Measurements from ENCODE around the gene TTC3.

The TTC3 gene

DNA sequence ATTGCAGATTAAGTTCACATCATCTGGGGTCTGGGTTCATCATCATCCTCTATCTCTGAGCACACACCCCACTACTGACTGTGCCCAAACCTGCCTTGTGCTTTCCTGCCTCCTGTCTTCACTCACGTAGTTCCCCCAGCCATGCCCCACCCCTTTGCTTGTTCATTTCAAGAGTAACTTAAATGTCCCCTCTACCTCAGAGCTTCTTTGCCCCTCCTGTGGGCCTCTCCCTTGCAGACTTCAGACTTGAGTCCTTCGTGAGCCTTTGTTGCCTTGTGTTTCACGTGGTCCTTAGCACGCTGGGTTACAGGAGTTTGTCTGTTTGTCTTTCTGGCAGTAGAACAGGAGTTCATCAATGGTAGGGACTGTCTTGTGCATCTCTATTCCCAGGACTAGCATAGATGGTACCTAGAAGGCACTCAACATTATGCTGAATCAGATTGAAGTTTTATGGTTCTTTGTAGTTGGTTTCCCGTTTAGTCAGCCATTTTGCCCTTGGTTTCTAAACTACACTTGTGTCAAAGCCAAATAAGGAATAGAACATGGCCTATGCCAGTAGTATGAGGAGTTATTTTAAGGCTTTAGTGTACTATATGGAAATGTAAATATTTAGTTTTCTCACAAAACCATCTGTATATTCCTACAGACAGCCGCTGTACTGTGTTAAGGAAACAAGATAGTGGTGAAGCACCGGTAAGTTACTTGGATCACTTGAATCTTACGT is 86.2 kb downstream of the TTC3 start:
- no peak for DNase-seq

DNA sequence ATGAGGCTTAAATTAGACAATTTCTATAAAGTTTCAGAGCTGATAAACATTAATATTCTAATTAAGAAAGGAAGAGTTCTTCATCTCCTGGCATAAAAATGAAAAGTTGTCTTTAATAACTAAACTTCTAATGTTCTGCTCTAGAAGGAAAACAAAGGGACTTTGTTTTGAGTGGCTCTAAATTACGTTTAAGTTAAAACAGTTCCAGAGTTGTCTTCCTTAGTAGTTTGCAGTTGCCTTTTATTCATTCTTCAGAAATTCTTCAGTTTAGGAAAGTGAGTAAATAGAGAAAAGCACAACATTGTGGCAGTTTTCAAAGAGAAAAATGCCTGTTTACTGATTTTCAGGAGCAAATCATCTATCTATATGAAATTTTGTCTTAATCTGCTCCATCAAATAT is 86.9 kb downstream of the TTC3 start:
- DNase-seq, result no peak

DNA sequence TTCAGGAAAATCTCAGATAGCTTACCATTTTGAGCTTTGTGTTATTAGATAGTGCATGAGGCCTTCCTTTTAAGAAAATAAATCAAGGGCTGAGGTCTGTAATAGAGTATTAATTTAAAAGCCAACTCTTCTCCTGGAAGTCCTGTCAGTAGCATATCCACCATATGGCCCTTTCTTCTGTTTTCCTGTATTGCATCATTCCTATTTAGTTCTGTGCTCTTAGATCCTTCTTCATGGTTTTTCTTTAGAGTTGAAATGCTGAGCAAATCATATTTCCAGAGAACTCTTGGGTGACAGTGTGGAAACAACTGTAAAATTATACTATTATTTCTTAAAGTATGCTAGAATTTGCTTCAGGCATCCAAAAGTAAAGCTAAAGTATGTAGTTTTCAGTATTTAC is 91.7 kb downstream of the TTC3 start:
- no peak for DNase-seq

DNA sequence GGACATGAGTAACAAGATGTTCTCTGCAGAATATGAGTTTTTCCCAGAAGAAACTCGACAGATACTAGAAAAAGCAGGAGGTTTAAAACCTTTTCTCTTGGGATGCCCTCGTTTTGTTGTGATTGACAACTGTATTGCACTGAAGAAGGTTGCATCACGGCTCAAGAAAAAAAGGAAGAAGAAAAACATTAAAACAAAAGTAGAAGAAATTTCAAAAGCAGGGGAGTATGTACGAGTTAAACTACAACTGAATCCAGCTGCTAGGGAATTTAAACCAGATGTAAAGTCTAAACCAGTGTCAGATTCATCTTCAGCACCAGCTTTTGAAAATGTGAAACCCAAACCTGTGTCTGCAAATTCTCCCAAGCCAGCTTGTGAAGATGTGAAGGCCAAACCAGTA is 92.5 kb downstream of the TTC3 start:
- DNase-seq, result no peak

DNA sequence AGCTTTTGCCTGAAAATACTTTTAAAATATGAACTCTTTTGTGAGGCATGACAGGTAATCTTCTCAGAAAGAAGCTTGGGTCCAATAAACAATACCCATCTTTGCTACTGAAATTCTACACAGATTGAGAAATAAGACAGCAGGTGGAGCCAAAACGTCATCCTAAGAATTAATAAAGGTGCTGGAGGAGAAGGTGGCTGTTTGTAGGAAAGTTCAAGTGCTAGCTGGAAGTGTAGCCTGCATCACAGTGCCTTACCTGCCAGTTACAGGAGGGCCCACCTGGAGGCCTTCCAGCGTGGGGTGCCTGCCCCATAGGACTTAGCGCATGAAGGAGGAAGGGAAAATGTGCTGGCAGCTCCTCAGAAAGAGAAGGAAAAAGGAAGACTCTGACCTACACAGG is 93.7 kb downstream of the TTC3 start:
- DNase-seq, result no peak

DNA sequence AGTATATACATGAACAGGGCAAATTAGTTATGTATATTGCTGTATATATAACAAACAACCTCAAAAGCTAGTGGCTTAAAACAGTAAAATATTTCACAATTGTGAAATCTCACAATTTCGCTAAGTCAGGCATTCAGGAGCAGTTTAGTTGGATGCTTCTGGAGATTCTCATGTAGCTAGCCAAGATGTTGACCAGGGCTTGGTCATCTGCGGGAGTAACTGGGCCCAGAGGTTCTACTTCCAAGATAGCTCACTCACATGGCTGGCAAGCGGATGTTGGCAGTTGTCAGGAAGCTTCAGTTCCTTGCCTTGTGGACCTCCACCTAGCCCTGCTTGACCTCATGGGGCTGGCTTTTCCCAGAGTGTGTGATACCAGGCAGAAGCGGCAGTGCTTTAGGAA is 95.6 kb downstream of the TTC3 start:
- DNase-seq, result no peak

DNA sequence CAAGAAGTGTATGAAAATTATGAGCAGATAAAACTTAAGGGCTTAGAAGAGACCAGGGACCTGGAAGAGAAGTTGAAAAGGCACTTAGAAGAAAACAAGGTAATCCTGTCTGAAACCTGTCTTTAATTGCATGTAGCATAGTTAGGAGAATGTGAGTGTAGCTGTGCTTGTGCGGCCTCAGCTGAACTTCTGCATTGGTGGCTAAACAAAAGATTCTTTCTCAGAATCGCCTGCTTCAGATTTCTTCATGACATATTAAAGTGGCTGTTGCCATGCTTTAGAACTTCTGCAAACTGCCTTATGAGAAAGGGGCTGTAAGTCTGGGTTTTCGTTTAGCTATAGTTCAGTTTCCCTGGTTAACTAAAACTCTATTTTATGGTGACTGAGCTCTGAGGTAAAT is 99.6 kb downstream of the TTC3 start:
- DNase-seq, result no peak

DNA sequence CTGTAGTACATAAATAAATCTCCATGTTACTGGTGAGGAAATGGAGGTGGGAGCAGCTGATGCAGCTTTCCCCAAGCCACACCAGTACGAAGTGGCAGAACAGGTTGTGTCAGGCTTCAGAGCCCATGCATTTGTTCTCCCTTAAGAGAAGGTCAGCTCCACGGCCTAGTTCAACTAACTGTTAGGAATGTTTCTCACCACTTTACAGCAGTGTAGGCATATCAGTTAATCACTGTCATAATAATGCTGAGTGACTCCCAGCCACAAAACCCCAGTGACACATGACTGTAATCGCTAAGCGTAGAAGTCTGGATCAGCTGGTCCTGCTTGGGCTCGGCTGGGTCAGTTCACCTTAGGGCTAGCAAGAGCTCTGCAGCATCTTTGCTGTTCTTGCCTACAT is 103.7 kb downstream of the TTC3 start:
- DNase-seq, result no peak

DNA sequence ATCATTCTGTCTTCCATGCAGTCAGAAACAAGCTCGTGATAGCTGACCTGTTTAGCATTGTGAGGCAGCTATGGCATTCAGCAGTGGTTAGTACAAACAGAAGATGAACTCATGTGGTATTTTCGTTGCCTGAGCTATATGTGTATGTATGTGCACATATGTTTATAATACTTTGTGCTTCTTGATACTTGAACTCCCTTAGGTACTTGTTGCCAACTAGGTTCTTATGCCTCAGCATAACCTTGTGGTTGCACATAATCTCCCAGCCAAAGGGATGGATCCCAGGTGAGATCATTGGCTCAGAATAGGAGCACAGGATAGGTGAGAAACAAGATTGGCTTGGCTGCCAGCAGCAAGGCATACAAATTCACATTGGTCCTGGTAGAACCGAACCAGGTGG is 108.0 kb downstream of the TTC3 start:
- no peak for DNase-seq

DNA sequence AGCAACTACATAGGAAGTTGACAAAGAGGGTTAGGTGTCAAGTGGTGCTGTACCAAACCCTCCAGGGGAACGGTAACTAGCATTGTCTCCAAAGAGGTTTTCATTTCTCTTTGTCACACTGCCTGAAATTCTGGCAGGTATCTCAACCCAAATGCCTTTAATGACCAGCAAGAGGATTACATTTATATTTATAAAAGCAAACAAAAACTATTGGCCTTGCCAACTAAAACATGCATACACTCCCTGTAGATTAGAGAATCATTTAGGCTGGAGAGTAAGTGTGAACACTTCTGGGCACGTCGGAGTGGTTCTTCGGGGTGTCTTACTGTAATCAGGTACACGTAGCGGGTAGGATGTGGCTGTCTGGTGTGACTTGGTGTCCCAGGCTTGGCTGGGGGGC is 109.2 kb downstream of the TTC3 start:
- DNase-seq, result no peak

DNA sequence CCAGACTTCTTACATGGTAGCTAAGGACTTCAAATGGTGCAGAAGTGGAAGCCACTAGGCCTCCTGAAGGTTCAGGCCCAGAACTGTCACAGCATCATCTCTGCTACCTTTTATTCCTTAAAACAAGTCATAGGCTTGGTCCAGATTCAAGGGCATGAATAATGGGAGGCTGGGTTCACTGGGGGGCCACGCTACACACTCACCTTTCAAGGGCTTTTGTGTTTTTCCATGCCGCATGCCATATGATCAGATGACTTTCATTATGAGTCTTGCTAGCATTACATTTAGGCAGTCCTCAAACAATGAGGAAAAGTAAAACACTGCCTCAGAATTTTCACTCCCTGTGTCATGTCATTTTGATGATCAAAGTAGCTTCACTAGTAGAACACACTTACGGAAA is 110.7 kb downstream of the TTC3 start:
- no peak for DNase-seq

DNA sequence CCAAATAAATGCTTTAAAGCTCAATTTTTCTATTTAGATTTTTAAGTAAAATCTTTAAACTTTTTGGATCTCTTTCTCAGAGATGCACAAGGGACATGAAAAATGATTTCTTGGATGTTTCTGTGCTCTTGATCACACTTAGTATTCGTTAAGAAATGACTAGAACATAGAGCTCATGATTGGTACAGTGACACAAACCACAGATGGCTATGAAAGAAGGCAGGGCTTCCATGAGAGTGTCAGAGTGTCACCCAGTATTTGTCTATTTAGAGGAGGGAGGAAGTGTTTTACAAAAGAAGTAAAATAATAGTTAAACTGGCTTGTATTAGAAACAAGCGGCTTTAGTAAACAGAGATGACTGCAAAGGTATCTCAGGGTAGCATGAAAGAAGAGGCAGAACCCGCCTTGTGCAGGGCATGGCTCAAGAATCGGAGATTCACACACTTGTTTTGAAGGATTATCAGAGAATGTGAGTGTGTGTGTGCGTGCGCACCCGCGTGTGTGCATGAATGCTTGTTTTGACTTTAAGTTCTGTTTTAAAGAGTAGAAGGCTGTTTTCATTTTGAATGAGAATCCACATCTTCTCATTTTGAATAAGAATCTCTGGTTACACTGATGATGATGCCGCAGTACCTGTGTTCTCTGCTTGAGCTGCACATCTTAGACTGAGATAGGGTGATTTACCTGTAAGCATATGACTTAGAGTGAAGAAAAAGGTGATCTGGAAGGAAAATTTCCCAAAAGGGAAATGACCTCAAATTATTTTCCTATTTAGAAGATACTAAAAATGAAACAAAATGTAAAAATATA is 111.9 kb downstream of the TTC3 start:
- no peak for DNase-seq

DNA sequence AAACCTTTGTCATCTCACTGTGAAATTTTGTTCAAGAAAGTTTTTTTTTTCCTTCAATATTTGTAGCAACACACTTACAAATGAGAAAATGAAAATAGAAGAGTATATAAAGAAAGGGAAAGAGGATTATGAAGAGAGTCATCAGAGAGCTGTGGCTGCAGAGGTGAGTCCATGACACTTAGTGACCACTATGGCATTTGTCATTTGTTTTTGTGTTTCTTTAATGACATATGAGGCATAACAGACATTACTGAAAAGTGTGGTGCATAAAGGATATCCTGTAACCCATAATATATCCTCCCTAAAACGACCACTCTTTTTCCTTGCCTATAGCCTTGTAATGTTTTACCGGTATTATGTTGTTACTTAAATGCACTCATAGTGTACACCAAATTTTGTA is 113.9 kb downstream of the TTC3 start:
- no peak for DNase-seq

DNA sequence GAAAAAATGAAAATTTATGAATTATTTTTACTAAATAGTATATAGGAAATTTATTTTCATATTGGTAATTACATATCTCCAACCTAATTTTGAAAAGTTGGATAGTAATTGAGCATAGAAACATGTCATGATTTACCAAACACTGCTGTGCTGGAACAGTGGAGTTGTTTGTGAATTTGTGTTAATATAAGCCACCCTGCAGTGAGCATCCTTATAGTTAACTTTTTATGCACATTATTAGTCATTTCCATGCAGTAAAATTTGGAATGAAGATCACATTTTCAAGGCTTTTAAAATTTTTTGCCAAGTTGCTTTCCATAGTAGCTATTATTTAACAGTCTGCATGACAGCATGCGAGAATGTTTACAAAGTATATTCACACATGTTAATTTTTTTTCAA is 115.8 kb downstream of the TTC3 start:
- DNase-seq, result no peak

DNA sequence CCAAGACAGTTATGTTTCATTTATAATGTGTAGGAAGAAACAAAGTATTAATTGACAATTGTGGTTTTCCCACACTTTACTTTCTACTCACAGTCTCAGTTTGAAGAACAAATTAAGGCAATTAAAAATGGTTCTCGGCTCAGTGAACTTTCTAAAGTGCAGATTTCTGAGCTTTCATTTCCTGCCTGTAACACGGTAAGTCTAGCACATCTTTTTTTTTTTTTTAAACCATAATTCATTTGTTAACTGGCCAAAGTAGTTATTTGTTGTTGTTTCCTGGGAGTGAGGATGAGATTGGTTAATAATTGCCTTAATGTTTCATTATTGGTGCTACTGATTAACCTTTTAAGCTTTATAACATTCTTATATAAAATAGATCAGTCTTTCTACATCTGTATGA is 119.0 kb downstream of the TTC3 start:
- DNase-seq, result no peak

DNA sequence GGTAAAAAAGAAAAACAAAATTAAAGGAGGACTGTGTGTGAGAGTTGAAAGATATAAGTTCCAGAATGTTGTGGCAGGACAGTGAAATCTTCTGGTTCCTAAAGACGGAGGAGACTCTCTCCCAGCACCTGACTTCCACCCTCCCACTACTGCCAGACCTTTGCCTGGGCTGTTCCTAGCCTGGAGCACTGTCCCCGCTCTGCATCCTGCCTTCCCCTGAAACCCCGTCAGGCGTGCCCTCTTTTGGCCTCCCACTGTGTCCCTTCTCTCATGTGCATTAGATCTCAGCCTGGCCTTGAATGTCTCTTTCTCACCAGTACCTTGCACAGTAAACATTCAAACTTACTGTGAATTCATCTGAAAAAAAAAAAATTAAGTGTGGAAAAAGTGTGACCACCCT is 120.0 kb downstream of the TTC3 start:
- no peak for DNase-seq

DNA sequence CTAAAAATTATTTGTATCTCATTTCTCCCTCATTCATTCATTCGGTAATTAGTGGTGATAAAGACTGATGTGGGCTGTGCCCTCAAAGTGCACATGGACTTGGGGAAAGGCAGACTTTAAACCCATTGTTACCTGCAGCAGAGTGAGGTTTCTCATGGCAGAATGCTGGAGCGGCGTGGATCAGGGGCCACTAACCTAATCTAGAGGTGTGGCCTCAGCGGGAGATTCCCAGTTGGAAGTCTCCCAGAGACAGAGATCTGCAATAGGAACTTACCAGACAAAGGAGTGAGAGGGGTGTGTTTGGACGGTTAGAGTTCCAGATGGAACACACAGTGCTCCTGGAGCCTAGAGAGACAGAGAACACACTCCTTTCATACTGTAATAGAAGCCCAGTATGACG is 120.6 kb downstream of the TTC3 start:
- no peak for DNase-seq

DNA sequence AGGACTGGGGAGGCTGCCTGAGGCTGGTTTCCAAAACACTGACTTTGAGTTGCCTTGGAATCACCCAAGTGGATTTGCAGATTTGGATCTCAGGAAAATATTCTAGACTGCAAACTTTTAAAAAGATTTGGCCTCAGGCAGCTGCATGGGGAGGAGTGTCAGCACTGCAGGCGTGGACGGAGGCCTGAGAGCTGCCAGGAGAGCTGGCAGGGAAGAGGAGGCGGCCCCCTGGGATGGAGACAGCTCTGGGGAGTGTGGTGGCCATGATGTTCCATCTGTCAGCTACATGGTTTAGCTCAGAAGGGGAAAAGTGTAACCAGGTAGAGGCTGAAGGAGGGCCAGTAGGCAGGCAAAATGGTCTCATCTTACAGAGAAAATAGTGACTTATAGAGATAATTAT is 122.0 kb downstream of the TTC3 start:
- DNase-seq, result no peak

DNA sequence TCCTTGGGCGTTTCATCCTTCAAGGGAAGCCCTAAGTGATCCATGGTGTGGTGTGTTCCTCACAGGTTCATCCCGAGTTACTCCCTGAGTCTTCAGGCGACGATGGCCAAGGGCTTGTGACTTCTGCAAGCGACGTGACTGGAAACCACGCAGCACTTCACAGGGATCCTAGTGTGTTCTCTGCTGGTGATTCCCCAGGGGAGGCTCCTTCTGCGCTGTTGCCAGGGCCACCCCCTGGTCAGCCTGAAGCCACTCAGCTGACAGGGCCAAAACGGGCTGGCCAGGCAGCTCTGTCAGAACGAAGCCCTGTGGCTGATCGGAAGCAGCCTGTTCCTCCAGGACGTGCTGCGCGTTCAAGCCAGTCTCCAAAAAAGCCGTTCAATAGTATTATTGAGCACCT is 122.6 kb downstream of the TTC3 start:
- DNase-seq, result no peak

DNA sequence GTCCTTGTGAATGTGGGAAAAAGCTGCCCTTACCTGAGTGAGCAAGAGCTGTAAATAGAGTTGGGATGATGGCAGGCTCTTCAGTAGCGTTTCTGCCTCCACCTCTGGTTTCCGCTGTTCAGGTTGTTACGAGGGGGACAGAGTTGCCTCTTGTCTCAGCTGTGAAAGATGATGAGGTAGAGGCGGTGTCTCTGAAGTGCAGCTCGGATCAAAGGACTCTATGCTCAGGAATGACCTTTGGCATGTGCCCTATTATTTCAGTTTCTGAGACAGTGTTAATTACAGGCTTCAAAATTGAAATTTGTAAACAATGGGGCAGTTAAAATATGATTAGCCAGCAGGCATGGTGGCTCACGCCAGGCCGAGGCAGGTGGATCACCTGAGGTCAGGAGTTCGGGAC is 123.8 kb downstream of the TTC3 start:
- DNase-seq, result no peak

DNA sequence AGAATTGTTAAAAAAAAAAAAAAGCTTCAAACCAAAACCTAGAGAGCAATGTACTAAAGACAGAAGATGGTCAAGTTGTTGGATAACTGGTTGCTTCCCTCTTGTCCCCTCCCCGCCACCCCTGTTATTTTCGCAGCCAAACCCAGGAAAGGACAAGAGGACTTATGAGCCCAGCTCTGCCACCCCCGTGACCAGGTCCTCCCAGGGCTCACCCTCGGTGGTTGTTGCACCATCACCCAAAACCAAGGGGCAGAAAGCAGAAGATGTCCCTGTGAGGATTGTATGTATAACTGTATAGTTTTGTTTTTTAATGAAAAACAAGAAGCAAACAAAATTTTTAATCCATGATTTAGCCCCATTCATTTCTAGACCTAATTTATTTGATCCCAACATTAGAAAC is 124.7 kb downstream of the TTC3 start:
- no peak for DNase-seq

DNA sequence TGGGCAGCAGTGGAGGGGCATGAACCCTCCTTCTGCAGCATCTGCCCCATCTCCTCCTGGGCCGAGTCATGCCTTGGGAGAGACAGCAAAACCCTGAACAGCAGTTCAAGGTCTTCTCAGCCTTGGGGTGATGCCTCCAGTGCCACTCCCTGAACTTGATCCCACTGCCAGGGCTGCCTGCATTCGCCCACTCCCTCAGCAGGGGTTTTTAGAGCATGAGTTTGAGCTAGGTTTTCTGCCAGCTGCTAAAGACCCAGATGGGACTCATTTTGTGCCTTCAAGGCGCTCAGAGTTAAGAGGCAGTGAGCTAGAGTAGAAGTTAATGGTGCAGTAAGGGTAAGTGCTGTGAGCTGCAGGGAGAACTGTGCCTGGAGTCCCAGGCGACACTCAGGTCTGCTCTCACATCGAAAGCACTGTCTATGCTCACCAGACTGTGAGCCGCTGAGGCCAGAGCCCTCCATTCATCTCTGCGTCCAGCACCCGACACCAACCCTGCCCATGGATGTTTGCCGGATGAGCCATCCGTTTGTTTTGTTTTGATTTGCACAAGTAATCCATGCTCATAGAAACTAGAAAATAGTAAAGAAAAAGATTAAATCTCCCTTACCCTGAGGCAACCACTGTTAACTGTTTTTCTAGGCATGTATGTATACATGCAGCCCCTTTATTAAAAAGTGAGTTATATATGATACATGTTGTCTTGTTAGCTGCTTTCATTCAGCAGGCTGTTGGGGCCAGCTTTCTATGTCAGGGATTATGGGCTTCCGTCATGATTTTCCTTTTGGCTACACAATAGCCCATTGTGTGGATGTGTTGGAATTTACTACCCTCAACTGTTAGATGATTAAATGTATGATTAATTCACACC is 126.2 kb downstream of the TTC3 start:
- DNase-seq, result no peak

DNA sequence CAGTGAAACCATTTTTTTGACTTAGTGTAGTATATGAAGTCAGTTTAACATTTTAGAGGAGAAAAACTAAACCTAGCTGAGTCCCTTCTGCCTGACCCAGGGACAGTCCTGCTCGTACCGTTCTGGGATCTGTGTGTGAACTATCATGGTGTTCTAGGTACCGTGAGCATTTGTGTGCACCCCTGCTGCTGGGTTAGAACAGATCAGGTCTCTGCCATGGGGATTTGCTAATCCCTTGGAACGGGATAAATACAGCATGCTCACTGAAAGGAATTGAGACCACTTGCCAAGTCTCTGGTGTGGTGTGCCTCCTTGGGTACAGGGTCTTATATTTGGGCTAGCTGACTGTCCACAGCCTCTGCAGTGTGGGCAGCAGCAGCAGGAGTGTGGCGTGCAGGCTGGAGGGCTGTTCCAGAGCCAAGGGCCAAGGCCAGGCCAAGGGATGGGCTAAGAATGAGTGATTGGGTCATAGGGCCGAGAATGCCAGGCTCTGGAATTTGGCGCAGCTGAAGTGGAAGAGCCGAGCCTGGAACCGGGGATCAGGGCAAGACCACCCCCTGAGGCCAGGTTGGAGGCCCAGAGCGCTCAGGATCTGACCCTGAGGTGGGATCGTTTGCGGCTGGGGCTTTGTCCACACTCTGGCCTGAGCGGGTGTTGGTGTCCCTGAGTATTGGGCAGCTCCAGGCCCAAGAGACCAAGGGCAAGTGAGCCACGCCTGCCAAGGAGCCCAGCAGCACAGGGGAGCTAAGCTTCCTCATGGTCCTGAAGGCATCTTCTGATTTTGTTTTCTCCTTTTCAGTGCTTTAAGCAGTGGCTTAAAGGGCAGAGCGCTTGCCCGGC is 127.8 kb downstream of the TTC3 start:
- DNase-seq, result no peak

Measured in activated T-cell treated with anti-CD3 and anti-CD28 coated beads for 4 hours (primary cell).